NCI-H748 (cell line): ENCODE measurements around the gene TMEM26.

Experiments used
- DNase-seq: peaks from one replicate; lab custom pipeline; 2025; ENCODE audit not compliant: unreplicated experiment; lab: John Stamatoyannopoulos, UW

TMEM26 gene

DNA sequence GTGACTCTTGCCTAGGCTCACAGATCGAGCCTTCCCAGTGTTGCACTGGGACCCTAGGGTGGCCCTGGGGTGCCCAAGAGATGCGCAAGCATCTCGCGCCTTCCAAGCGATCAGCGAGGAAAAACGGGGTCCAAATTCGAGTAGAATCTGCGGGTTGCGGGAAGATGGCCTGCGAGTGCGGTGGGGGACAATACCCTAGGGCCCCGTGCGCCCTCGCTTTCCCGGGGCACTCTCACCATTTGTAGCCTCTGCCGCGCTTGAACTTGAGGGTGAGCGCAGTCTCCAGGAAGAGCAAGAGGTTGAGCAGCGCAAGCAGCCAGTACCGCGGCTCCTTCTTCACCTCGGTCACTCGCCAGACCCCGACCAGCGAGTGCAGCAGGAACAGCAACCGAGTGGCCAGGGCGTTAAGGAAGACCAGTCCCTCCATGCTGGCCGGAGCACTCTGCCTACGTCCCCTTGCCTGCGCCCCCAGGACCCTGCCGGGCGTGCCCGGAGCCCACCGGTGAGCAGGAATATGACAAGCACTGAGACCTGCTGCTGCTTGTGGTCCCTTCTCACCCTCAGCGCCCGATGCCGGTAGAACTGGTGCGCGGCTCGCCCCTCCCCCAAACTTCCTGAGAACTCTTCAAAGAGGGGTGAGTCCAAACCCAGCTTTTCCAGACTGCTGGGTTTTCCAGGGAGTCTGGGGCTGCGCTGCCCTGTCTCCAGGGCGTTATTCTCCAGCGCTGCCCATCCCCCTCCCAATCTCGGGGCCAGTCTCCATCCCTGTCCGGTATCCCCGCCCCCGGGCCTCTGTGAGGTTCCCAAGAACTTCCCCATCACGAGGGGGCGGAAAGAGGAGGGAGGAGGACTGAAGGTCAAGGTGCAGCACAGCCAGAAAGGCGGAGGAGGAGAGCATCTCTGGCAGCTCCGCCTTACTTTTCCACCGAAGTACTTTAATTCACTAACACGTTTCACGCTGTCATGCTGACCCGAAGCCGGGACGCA is at the start of gene TMEM26:
Gene TMEM26, minus strand, starts transcription at position 727 of the 987 bp plus-strand sequence. Its CDS starts 300 bp downstream, at position 427.
- peak; percentile 62 for DNase-seq

DNA sequence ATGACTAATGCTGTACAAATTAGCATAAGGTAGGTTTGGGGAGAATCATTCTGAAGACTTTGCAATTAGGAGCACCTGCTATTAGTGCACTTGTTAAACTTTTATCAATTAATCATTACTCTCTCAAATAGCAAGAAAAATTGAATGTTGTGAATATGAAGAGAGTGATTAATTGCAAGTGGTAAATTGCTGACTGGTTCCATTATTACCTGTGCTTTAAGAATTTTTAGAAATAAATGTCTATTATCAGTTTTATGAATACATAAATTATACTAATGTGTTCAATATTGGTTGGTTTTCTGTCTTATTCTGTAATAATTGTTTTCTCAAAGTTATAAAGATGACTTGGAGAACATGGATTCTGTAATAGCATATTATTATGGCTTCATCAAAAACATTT is 47.3 kb upstream of the TMEM26 start:
- no peak for DNase-seq

DNA sequence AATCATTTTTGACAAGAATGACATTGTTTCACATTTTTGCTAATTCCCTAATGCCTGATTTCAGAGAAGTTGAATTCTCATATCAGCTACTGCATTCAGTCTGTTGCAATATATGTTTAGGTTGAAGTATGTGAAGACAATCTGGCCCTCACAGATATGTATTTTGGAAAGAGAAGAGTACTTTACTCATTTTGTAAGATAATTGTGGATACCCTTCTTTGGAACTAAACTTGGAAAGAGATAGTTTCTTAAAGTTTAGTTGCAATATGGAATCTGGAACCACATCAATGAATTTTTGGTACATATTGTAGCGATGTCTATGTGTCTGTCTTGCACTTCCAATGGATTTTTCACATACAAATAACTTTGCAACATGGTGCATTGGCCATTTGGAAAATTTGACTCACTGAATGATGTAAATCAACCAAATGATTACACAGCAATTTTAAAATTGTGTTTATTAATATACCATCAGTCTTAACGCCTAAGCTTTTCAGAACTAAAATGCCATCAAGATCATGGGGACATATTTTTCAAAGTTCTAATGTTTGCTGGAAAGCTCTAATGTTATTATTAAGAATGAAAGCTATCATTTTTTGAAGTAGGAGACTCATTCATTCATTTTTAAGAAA is 39.3 kb upstream of the TMEM26 start:
- no peak for DNase-seq

DNA sequence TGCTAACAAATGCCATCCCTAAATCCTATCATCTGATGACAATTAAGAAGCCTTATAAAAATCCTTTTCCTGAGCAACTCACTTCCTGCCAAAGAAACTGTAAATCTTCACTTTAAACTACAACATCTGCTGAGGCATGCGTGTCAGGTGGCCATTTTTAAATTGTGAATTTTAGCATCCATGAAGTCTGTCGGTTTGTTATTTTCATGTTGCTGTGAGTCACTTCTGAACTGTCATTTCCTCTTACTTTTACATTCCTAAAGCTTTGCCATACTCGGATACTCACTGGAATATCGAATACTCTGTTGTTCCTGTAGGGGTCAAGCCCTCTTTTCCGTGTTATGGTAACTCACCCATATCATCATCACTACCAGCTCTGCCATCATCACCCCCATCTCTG is 34.3 kb upstream of the TMEM26 start:
- no peak for DNase-seq

DNA sequence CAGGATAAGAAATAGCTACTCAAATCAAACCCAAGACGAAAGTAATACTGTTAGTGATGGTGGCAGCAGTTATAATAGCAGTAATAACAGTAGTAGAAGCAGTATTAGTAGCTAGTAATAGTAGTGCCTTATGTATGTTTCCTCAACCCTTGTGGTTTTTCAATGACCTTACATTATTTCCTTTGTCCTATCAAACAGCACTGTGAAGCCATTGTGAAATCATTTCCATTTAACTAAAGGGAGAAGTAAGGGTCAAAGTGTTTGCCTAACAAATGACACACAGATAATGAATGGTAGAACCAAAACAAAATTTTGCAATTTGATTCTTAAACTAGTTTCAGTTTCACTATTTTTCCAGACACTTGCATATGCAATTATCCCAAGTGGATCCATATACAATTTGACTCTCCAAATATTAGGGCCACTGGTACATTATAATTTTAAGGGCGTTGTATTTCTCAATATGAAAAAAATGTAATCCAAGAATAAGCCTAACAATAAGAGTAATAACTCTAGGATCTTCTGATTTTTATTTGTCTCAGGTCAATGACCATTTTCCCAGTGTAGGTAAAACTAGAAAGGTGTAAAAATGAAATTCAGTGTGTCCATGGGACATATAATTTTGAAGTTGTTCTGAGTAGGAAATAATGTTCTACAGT is 33.7 kb upstream of the TMEM26 start:
- DNase-seq, result peak; percentile 2

DNA sequence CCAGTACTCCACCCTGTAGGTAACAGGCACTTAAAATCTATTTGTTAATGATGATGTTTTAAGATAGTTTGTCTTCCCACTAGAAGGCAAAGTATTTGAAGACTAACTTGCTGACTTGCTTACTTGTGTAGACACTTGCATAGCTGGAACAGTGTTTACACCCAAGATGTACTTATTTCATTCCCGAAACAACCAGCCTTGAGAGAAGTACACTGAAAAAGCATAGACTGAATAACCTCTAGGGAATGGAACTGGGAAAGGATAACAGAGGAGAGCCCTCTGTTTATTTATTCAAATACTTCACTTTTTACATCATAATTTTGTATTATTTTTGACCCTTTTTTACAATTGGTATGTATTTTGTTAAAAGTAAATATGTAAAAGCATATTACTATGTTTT is 33.1 kb upstream of the TMEM26 start:
- DNase-seq, result no peak

DNA sequence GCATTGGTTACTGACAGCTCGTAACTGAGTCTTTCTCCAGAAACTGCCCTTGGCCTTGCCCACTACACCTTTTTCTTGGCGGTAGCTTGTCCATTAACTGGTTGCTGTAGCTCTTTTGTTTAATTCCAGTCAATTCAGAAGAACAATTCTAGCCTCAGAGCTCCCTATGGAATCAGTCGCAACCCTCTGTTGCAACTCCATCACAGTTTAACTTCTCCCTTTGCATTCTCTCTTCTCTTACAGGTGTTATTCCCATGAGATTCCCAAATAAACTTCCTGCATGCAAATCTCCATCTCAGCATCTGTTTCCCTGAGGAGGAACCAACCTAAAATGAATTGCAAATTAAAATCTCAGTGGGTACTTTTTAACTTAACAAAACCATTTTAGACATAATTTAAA is 28.4 kb upstream of the TMEM26 start:
- no peak for DNase-seq

DNA sequence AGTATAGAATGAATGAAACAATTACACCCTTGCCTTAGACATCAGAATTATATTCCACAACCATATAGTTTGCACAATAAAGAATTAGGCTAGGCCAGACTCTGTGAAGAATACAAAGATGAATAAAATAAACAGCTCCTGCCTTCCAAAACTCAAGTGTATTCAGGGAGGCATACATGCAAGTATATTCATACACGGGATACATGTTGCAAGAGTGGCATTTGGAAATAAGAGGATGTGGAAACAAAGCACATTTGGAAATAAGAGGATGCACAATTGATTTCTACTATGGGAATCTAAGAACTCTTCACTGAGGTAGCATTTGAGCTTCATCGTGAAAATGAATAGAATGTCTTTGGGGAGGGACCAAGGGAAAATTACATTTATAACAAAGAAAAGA is 27.0 kb upstream of the TMEM26 start:
- DNase-seq, result no peak

DNA sequence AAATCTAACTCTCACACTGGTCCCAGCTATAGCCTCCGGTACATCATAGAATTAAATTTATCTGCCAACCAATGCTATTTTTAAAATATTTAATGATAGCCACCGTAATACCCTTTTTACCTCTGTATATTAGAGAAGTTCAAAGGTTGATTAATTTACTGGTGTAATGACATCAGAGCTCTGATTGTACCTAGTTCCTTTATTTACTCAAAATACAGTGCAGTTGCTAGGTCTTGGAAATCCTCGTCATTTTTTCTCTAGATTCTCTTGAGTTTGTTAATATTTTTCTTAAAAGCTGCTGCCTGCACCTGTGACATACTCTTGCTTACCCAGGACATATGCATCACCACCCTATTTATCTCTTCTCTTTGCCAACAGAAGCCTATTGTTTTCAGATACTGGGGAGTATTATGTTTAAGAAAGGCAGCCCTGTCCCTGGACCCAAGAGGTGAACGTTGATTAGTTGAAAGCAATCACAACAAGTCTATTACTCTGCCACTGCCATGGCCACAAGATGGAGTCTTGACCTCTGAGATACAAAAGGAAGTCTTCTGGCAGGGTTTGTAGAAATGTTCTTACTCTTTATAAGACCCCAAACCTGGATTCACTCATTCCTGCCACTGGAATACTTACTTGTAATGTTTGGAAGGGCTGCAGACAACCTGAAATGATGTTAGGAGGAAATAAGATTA is 25.6 kb upstream of the TMEM26 start:
- peak; percentile 1 for DNase-seq

DNA sequence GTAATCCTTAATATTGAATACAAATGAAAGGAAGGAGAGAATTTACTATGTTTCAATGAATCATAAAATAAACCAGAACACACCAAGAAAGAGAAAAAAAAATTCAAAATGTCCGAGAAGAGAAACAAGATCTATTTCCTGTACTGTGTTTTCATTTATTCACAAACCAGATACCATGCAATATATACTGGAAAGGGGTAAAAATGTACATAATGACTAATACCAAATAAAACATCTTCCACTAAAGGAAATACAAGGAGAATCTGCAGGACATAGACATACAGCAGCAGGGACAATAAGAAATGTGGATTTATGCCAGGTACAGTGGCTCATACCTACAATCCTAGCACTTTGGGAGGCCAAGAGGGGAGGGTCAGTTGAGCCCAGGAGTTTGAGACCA is 24.3 kb upstream of the TMEM26 start:
- DNase-seq, result no peak

DNA sequence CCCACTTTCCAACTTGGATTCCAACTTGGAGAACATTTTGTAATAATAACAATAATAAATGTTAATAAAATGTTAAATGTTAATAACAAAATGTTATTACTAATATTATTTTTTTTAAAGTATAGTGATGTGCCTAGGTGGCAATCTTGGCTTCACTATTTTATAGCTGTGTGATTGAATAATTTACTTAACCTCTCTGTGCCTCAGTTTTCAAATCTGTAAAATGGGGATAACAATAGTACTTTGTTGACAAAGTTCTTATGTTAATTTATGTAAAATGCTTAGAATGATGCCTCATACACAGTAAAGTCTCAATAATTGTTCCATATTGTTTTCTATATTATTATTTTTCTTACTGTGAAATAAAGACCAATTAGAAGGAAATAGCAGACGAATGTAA is 23.3 kb upstream of the TMEM26 start:
- no peak for DNase-seq

DNA sequence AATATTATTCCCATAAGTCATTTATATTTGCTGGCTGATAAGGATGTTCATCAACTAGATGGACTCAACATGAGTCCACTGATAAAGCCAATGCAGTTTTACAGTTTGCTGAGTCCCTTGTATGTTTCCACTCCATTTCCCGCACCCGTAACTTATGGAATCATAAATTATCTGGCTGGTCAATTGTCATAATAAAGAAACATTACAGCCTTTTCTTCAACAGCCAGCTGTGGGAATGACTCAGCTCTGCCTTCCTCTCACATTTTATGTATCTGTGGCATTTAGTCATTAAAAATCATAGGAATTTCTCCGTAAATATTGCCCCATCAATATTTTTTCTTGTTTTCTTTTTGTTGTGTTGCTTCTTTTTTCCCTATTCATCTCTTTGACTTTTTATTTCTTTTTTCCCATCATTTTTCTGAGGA is 22.3 kb upstream of the TMEM26 start:
- no peak for DNase-seq

DNA sequence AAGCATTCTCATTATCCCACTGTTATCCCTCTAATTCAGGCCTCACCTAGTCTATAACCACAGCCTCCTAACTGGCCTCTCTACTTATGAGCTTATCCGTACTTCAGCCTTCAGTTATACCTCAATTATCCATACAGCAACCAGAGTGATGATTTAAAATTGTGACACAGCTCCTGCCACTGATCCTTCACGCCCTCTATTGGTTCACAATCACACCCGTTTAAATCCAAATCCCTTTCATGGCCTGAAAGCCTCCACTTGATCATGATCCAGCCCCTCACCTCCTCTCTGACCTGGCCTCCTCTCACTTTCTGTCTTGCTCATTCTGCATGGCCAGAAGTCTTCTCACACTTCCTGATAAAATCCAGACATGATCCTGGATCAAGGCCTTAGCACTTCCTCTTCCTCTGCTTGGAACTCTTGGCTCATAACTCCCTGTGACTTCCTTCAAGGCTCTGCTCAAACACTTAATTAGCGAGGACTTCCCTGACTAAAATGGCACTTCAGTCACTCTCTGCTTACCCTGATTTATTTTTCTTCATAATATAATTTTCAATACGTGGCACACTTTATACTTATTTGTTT is 19.0 kb upstream of the TMEM26 start:
- no peak for DNase-seq

DNA sequence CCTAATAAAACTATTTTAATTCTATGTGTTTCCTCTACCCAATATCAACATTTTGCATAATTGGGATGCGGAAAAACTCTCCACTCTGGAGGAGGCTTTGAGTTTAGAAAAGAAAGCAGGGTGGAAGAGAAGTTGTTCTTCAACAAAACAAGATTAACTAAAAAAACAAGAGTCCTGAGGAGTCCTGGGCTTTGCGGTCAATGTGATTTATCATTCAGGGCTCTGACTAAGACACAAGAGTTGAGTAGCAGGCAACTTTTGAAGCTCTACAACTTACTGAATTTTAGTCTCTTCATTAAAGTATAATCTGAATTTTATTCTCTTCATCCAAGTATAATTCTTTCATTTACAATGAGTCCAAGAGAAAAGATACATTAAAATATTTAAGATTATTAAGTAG is 18.3 kb upstream of the TMEM26 start:
- no peak for DNase-seq

DNA sequence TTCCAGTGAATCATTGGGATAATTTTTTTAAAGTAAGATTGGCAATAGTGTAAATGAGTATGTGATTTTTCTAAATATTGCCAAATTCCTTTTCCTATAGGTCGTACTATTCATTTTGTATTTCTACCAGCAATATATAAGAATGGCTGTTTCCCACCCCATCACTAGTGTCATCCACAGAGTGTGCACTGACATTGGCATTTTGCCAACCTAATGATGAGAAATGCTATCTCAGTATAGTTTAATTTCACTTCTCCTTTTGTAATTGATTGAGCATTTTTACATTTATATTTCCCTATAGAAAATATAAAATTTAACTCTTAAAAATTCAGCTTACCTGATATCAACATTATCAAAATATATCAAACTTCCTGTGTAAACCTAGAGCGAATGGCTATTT is 17.6 kb upstream of the TMEM26 start:
- DNase-seq, result no peak

DNA sequence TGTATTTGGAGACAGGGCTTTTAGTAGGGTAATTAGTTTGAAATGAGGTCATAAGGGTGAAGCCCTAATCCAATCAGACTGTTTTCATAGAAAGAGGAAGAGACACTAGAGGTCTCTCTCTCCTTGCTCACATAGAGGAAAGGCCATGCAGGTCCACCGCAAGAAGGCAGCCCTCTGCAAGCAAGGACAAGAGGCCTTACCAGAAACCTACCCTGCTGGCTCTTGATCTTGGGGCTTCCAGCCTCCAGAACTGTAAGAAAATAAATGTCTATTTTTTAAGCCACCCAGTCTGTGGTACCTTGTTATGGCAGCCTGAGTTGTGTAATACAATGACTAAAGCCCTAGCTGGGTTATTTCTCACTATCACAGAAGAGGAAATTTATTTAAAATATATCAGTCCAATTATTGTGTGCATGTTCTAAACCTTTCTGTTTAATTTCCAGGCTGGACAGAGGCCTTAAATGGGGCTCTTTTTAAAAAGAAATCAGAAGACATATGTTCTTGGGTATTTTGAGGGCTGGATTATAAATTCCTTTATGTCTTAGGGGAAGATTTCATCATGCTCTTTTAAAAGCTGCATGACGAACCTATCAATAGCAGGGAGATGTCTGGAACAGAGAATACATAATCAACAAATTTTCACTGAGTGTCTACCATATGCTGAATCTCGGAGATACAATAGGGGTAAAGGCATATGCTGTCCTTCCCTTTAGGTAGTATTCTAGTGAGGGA is 12.9 kb upstream of the TMEM26 start:
- peak; percentile 5 for DNase-seq

DNA sequence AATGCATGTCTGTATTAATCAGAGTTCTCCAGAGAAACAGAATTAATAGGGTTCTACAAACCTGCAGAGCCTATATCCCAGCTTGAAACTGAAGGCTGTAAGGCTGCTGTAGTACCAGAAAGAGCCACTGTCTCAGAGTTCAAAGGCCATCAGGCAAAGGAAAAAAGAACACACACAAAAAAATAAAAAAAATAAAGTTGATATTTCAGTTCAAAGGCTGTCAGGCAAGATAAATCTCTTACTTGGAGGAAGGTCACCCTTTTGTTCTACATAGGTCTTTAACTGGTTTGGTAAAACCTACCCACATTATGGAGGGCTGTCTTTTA is 12.0 kb upstream of the TMEM26 start:
- DNase-seq, result no peak

DNA sequence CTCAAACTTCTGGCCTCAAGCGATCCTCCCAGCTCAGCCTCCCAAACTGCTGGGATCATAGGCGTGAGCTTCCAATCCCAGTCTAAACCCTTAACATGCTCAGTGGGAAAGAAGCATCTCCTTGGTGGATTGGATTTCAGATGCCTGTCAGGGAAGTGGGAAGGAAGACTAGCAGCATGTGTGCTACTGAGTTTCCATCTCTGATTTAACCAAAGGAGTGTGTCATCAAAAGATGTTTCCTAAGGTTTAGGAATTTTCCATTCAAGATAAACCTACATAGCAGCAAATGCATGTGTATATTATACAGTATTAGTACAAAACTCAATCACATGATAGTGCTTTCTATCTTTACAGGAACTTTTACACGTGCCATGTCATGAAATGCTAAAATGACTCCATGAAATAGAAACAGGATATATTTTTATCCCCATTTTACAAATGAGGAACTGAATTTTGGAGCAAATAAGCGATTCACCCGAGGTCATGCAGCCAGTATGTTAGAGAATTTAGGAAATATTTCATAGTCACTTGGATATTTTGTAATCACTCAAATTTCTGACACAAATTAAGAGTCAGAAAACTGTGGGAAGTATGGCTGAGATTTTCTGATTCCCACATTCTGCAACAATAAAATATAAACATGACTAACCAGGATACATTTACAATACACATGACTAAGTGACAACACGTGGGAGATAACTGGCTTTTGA is 11.4 kb upstream of the TMEM26 start:
- DNase-seq, result no peak

DNA sequence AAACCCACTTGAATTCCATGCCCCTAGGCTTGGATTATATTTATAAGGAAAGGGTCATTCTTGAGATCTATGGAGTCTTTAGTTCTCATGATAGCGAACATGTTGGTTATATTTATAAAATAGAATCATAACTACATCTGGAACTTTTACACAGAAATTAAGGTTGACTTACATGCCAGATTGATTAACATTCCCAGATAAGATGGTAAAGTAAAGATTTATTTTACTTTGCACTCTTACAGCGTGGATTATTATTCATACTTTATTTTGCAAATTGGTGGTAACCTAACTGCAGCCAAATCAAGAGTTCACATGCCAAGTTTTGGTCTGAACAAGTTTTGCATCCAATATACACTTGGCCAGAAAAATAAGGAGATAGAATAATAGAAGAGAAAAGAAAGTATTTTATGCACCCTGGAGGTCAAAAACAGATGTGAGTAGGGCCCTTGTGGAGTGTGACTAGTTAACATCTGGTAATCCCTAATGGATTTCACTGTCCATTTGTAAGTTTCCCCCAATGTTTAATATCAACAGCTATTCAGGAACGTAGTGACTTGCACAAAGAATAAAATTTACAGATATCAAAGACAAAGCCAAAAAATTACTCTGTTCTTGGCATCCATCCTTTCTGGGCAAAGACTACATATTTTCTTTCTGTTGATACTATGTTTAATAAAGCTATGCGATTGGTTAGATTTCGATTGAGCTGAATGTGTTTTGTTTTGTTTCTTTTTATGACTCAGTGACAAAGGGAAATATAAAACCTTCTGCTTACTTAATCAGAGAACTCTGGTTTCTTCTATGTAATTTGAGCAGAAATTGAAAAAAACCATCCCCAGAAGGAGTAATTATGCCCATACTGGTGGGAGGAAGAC is 10.1 kb upstream of the TMEM26 start:
- no peak for DNase-seq
